RWPE1 (cell line): ENCODE results near the gene ABITRAM.
"Not testable (repeated sequence)": the region's sequence is repeated elsewhere in the genome, so short reads cannot be mapped to it uniquely, and the experiment has no call there.

Source experiments
- CTCF ChIA-PET: fragments of 350-600 bp; sonication (Branson Sonifier 250); formaldehyde crosslinking; extraction: SDS; loops from one replicate; lab custom pipeline; 2021; lab: Yijun Ruan, JAX
- POLR2A ChIA-PET: fragments of 400-600 bp; formaldehyde crosslinking; extraction: SDS; loops from one replicate; lab custom pipeline; 2020; ENCODE audit warnings: antibody characterized with exemption; ENCODE audit not compliant: low non-redundant PET; lab: Yijun Ruan, JAX
- DNase-seq: peaks from one replicate; pipeline ENCODE4 v3.0.0; 2012; ENCODE audit warnings: low spot score
- H3K27ac ChIP-seq: fragments of 450-650 bp; 2 replicates; pipeline ENCODE4 v1.5.1; 2017
- TF ChIP-seq, protein P1 (sequence below): fragments of 450-650 bp; conservative IDR thresholded peaks from 2 replicates; pipeline ENCODE4 v1.5.1; 2017; ENCODE audit warnings: low read depth, mild to moderate bottlenecking

The ABITRAM gene

DNA sequence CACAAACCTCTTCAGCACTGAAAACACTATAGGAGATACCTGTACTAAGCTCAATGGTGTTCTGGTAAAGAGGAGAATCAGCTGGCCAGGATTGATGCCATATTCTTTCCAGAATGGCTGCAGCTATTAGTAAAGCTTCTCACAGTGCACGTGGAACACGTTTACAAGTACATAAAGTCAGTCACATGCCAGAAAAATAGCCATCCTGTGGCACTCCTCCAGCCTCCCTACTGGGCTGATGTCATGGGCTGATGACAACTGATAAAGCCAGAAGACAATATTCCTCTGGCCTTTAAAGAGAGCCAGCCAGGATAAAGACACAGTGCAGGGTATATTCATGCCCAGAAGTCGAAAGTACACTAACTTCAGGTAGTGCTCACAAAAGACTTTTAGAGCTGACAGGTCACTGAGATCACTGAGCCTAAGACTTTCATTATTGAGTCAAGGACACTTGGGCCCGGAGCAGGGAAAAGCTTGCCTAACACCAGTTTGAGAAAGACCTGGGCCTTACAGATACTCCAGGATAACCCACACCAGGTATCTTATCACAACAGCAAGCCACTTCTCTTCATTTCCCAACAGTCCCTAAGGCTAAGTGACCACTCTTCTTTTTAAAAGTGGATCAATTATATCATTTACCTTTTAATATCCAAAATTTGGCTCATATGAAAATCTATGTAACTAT lies 29.4 kb downstream of the ABITRAM start:
- POLR2A ChIA-PET, result no interaction called here
- no peak overlapping the region for H3K27ac ChIP-seq
- CTCF ChIA-PET, result interaction anchor here (0.5 to 1.7 kb wide), 7 partner anchors 9 to 1386 kb away, joined by 3 to 7 read pairs (median 3); no protein-coding TSS in a partner anchor
- TF ChIP-seq, protein P1, sequence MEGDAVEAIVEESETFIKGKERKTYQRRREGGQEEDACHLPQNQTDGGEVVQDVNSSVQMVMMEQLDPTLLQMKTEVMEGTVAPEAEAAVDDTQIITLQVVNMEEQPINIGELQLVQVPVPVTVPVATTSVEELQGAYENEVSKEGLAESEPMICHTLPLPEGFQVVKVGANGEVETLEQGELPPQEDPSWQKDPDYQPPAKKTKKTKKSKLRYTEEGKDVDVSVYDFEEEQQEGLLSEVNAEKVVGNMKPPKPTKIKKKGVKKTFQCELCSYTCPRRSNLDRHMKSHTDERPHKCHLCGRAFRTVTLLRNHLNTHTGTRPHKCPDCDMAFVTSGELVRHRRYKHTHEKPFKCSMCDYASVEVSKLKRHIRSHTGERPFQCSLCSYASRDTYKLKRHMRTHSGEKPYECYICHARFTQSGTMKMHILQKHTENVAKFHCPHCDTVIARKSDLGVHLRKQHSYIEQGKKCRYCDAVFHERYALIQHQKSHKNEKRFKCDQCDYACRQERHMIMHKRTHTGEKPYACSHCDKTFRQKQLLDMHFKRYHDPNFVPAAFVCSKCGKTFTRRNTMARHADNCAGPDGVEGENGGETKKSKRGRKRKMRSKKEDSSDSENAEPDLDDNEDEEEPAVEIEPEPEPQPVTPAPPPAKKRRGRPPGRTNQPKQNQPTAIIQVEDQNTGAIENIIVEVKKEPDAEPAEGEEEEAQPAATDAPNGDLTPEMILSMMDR, result no peak
- no peak for DNase-seq

DNA sequence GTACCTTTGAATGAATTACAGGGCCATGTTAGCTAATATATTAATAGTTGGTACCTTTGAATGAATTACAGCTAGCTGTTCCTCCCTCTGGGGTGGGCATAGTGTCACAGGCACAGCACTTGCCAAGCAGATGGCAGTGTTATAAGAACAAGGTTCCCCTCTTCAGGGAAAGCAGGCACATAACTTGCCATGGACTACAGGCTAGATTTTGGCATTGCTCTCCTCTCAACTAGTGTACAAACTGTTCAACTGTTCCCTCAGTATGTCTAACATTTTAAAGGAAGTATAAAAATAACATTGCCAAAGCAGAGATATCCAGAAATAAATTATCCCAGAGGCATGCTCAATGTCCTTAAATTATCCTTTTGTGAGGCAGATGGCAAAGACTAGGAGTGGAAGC lies 33.7 kb downstream of the ABITRAM start:
- CTCF ChIA-PET, result interaction anchor here (0.5 to 0.7 kb wide), 3 partner anchors 14 to 54 kb away, joined by 3 to 6 read pairs (median 4); no protein-coding TSS in a partner anchor
- H3K27ac ChIP-seq, result no peak overlapping the region
- TF ChIP-seq, protein P1, result no peak
- POLR2A ChIA-PET, result no interaction called here
- DNase-seq, result no peak

DNA sequence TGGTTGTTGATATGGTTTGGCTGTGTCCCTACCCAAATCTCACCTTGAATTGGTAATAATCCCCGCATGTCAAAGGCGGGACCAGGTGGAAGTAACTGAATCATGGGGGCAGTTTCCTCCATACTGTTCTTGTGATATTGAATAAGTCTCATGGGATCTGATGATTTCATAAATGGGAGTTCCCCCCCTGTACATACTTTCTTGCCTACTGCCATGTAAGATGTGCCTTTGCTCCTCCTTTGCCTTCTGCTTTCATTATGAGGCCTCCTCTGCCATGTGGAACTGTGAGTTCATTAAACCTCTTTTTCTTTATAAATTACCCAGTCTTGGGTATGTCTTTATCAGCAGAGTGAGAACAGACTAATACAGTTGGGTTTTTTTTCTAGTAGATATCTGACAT lies 37.2 kb downstream of the ABITRAM start:
- POLR2A ChIA-PET, result not testable (repeated sequence)

DNA sequence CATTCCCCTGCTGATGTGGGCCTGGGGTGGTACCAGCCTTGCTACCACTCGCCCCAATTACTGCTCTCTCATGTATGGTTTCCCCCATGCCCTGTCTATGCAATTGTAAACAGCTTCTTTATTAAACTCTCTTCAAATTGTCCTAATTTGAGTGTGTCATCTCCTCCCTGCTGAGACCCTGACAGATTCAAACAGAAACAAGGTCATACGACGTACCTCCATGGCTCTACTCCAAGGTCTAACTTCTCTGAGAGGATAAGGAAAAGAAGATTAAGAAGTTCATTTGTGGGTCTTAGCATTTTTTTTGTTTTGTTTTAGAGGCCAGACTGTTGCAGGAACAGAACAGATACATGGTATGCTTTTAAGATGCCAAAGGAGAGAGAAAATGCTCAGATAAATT lies 38.0 kb downstream of the ABITRAM start:
- ChIA-PET POLR2A (no interaction called here), CTCF (no interaction called here)
- no peak for DNase-seq
- no peak overlapping the region for H3K27ac ChIP-seq
- TF ChIP-seq, protein P1, result no peak

More for the DNA sequence above, 37.2 kb downstream of the ABITRAM start:
- CTCF ChIA-PET, result interaction anchor here (0.7 kb wide), 1 partner anchor 204 kb away, joined by 4 read pairs; no protein-coding TSS in a partner anchor
- DNase-seq, H3K27ac ChIP-seq: not testable (repeated sequence)

DNA sequence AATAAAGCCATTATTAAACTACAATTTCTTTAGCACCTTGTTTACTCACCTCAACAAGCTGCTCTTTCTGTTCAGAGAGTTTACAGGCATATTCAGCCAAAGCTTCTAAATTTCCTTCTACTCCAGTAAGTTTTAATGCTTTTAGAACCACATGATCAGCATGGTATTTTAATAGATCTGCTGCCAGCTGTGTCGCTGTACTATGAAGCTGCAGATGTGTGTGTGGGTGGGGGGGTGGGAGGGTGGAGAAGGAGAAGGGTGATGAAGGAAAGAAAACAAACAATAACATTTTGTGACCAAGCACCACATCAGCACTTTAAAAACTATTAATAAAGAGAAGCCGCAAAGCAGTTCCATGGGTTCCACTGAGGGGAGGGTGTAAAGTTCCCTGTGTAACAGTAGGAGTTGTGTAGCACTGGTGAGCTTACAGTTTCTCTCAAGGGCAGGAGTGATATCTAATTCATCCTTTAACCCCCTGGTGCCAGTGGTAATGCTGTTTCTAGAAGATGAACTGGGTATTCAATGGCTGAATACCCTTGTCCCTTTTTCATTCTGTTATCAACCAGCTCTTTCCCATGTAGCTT lies 38.5 kb downstream of the ABITRAM start:
- H3K27ac ChIP-seq, result no peak overlapping the region
- ChIA-PET POLR2A (no interaction called here), CTCF (no interaction called here)
- TF ChIP-seq, protein P1, result no peak
- no peak for DNase-seq

DNA sequence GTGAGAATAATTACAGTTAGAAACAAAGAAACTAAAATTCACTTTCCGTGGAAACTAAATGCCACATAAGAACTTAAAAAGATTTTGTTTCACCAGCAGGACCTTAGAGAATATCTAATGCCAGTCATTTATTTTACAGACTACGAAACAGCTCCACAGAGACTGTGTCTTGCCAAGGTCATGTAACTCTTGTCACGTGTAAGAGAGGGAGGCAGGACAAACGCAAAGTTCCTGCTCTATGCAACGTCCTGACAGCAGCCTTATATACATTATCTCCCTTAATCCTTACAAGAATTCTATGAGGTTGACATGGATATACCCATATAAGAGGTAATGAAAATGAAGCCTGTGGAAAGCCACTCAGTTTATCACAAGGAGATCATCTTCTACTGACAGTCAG lies 39.7 kb downstream of the ABITRAM start:
- ChIA-PET CTCF (no interaction called here), POLR2A (no interaction called here)
- TF ChIP-seq, protein P1, result no peak
- DNase-seq, result no peak
- H3K27ac ChIP-seq, result no peak overlapping the region

DNA sequence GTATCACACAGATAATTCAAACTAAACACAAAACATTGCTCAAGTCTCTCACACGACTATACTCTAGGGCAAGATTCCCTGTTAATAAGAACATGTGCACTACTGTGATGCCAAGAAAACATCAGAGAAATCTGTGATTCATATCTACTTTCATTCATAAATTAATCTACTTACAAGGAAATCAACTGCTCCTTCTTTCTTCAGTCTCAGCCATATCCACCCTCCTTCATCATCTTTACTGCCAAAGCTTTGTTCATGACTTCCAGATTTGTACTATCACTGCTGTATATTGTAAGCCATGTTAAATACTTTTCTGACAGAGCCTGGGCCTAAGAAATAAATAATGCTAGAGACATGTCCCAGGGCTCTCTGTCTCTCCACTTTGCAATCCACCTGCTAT lies 44.0 kb downstream of the ABITRAM start:
- DNase-seq, result no peak
- ChIA-PET CTCF (no interaction called here), POLR2A (no interaction called here)
- TF ChIP-seq, protein P1, result no peak
- H3K27ac ChIP-seq, result no peak overlapping the region
